ENCODE results near the gene PSMB1.

- TF ChIP-seq CTCF (conservative IDR thresholded peaks at IDR 0.05; ENCODE audit: low read depth in 2 of 2) (no peak), EZH2phosphoT487 (IDR thresholded peaks at IDR 0.05; ENCODE audit: unreplicated experiment) (no peak), POLR2AphosphoS5 (IDR thresholded peaks at IDR 0.05; ENCODE audit: low read depth) (no peak), EZH2 (IDR thresholded peaks at IDR 0.05; ENCODE audit: low read depth, unreplicated experiment) (no peak), ETS1 (IDR thresholded peaks at IDR 0.05) (no peak), REST (IDR thresholded peaks at IDR 0.05; ENCODE audit: unreplicated experiment) (no peak), ZNF462 (CRISPR knock-in tag; IDR thresholded peaks at IDR 0.05) (no peak), CREB1 (CRISPR knock-in tag; IDR thresholded peaks at IDR 0.05; ENCODE audit: low read depth) (no peak), JUNB (IDR thresholded peaks at IDR 0.05; ENCODE audit: unreplicated experiment) (no peak)
These were observed 1.7 kb upstream of the PSMB1 start for GRCh38 chr6:170554796-170555137.
